Right kidney (tissue), 1 donor: ENCODE measurements around the gene GINS2.
A peak's percentile ranks its signal among the peaks of the same experiment; 100 is the strongest.

Source experiments
- DNase-seq: peaks from one replicate; pipeline ENCODE4 v3.0.0-alpha.2; 2016

Gene GINS2

DNA sequence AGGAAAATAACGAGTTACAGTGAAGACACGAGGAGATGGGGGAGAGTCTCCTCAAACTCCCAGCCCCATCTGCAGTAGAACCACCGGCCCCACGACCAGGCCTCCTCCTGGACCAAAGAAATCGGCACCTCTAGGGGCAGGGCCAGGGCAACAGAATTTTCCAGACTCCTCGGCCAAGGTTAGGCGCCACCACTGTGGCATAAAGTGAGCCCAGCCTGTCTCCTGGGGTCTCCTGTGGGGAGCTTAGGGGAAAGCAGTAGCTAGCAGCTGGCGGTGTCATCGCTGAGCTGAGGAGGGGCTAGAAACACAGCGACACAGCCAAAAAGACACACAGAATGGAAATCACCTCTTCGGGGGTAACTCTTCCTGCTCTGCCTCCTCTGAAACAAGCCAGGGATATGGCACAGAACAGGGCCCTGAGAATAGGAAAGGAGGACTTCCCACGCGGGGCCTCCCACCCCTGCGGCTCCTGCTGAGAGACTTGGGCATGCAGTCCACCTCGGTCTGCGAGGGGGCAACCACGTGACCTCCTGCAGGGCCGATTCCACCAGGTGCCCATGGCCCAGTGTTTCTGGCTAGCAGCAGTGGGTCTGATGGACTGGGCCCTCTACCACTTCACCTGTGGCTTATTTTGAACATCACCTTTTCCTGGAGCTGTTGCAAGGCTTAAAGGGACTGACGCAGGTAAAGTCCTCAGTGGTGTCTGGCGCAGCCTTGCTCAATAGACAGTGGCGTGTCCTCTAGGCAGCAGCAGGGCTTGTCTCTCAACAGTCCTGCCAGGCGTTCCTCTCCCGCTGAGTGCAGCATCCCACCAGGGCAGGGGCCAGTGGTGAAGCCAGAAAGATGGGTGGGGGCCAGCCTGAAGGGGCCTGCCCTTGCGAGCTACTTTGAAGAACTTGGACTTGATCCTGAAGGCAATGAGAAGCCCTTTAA is 6.7 kb upstream of the GINS2 start:
- DNase-seq: no peak

DNA sequence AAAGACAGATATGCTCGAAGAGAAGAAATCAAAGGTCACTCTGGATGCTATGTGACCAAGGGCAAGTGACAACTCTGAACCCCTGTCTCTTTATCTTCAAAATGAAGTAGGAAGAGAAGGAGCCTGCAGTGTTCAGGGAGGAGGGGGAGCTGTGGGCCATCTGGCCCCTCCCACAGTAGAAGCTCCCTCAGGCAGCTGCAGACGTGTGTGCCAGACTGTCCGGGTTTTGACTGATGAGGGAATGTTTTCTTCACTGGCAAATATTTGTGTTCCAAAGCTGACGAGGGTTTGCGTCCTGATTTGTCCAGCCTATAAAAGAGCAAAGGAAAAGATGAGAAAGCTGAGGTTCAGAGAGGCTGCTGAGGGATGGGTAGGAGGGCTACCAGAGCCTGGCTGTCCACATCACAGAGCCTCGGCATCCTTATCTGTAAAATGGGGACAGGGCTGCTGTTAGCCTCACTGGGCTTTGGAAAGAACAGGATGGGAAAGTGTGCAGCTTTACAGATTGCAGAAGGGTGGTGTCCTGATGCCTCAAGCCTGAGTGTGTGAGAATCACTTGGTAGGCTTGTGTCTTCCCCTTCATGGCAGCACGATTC is 1.8 kb upstream of the GINS2 start:
- no peak for DNase-seq

DNA sequence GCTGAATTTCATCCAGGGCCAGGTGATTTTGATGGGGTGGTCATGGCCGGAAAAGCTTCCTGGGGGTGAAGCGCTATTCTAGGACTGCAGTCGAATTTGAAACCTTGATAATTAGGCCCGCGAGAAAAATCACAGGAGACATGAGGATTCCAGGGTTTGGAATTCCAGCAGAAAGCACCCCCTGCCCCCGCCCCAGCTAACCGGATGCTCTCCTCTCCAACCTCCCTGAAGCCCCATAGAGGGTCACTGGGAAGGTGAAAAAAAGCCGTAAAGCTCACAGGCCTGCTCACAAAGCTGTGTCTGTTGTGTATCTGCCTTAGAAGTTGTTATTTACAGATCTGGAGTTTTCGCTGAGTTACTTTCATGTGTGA is 1.2 kb upstream of the GINS2 start:
- DNase-seq: no peak

DNA sequence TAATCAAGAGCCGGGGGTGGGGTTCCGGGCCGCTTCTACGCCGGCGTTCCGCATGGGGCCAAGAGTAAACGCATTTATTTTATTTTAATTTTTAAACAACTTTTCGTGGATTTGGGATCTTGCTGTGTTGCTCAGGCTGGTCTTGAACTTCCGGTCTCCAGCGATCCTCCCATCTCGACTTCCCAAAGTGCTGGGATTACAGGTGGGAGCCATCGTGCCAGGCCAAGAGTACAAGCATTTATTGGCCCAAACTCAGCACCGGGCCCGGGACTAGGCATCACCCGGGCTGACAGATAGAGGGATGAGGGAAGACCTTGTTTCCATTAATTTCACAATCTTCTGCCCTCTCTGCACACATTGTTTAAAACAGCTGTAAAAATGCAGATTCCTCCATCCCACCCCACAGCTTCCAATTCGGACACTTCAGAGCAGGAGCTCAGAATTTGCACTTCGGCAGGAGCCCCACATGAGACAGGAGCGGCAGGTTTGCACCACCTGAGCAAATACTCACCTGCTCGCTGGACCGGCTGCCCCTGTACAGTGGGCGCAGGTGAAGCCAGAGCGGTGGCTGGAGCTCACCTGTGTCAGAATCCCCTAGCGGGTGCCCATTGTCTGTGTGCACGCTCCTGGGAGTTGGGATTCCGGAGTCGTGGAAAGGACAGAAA is 663 bp upstream of the GINS2 start:
- peak; percentile 53 for DNase-seq

DNA sequence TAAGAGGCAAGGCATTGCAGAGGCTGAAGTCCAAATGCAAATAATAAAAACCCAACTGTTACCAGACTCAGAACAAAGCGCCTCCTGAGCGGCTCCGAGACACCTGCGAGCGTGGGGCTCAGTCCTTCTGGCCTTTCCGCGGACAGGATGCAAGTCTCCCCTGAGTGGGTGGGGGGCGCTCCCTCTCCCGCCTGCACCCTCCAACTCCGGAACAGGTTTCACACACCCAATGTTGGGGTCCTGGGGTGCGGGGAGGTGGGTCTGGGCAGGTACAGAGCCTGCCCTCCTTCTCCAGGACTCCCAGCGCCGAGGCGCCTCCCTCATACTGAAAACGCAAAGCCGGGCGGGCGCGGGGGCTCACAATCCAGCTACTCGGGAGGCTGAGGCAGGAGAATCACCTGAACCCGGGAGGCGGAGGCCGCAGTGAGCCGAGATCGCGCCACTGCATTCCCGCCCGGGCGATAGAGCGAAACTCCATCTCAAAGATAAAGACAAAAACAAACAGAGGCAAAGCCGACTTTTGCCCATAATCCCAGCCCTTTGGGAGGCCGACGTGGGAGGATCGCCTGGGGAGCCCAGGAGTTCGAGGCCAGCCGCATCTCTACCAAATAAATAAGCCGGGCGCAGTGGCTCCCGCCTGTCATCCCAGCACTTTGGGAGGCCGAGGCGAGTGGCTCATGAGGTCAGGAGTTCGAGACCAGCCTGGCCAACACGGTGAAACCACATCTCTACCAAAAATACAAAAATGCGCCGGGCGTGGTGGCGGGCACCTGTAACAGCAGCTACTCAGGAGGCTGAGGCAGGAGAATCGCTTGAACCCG is 893 bp downstream of the GINS2 start:
- DNase-seq: no peak

DNA sequence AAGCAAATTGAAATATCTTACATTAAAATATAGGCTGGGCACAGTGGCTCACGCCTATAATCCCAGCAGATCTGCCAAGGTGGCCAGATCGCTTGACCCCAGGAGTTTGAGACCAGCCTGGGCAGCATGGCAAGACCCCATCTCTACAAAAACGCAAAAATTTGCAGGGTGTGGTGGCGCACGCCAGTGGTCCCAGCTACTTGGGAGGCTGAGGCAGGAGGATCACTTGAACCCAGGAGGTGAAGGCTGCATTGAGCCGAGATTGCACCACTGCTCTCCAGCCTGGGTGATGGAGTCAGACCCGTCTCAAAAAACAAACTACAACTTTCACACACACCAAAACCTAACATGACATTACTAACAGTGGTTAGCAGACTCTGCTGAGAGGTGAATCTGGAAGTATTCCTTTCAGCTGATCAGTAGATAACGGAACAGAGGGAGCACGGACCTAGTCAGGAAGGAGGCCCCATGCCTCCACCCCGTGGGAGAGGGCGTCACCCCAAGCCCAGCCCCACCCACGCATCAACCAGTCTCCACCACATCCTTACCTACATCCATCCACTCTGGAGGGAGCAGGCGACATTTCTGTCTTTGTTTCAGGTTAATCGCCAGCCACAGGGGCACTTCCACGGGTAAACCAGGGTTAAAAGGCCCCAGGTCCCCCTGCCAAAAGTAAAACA is 1.7 kb downstream of the GINS2 start:
- DNase-seq: no peak

DNA sequence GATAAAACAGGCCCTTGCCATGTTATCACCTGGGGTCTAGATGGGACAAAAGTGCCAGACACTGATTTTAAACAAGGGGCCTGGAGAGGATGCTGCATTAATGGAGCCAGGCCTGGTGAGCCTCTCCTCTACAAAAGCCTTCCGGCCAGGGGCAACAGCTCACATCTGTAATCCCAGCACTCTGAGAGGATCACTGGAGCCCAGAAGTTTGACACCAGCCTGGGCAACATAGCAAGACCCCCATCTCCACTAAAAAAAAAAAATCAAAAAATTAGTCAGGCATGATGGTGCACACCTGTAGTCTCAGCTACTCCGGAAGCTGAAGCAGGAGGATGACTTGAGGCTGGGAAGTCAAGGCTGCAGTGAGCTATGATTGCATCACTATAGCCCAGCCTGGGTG is 3.5 kb downstream of the GINS2 start:
- no peak for DNase-seq

DNA sequence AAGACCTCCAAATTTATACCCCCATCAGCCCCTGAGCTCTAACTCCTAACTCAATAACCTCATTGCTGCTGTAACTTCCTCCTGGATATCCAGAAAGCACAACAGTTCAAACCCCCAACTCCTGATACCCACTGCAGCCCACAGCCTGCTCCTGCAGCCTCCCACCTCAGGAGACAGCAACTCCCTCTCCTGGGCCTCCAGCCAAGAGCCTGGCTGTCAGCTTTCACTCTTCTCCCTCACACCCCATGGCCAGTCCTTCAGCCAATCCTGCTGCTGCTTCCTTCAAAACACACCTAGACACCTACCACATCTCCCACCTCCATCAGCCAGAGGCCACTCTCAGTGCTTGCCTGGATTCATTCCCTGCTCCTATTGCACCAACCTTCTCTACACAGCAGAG is 5.4 kb downstream of the GINS2 start:
- DNase-seq: no peak

DNA sequence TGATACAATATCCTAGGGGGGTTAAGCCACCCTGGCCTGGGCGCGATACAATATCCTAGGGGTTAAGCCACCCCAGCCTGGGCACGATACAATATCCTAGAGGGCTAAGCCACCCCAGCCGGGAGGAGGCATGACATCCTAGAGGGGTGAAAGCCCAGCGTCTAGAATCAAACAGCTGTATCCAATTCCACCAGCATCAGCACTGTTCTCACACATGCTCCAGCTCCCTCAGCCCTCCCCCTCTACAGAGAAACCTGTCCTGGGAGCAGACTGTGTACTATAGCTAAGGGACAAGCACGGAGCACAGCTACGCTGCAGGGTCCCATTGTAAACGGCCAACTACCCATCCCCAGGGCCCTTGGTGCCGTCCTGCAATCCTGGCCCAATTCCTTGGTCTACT is 6.2 kb downstream of the GINS2 start:
- no peak for DNase-seq

DNA sequence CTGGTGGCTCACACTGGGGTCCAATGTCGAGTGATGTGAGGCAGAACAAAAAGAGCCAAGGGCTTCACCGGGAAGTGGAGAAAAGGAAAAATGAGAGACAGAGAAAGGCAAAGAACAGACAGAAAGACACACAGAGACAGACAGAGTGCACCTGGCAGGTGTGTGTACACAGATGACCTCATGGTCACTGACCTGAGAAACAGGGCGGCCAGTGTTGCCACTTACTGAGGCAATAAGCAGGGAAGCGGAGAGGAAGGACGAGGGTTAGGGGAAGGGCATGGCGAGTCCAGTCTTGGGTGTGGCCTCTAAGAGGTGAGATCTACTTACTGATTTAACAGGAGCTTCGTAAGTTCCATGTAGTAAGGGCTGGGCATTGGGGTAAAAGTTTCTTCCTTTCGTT is 7.5 kb downstream of the GINS2 start:
- DNase-seq: no peak

DNA sequence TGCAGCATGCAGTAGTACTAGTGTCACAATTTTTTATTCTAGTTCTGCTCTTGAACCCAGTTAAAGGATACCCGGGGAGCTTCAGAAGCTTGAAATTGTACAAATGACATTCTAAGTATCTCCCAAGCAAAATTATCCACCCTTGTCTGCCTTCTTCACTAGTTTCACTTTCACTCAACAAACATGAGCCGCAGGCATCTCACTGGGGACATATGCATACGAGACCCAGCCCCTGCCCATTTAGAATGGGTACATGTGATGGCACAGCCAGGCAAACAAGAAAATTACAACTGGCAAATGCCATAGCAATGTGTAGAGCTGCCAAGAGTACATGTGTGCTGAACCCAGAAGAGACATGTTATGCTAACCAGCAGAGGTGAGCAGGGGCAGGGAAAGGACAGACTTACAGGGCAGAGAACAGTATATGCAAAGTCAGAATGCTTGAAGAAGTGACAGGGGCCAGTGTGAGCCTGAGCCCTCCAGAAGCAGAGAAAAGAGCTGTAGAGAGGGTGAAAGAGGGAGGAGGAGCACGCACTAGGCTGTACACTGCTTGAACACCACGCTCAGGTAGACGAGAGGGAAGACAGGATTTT is 8.3 kb downstream of the GINS2 start:
- DNase-seq: no peak

DNA sequence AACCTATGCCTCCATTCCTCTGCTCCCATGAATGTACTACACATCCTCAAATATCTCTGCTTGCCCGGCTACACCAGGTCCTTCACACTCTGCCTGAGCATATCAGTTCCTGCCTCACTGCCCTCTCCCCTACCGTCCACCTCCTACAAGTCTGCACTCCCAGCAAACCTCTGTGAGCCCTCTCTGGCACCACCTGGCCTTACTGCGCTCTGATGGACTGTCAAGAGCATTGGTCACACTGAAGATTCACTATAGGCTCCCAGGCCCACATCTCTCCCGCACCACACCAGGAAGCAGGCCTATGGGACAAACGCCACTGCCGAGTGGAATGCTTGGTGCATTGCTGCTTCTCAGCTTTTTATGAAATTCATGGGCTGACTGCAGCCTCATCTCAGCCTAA is 8.9 kb downstream of the GINS2 start:
- no peak for DNase-seq

DNA sequence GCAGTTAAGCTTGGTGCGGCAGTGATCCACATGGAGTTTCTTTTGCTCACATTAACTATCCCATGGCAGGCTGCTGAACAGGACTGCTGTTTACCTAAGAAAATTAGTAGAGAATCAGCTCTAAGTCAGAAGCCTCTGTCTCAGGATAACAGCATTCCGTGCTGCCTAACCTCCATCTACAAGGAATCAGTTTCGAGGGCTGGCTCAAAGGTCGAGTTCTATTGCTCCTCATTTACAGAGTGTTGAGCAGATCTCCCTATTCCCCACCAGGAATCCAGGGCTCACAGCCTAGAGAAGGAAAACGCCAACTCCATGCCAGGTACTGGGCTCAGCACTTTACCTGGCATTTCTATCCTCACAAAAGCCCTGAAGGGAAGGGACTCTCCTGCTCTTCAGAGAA is 9.9 kb downstream of the GINS2 start:
- DNase-seq: no peak

DNA sequence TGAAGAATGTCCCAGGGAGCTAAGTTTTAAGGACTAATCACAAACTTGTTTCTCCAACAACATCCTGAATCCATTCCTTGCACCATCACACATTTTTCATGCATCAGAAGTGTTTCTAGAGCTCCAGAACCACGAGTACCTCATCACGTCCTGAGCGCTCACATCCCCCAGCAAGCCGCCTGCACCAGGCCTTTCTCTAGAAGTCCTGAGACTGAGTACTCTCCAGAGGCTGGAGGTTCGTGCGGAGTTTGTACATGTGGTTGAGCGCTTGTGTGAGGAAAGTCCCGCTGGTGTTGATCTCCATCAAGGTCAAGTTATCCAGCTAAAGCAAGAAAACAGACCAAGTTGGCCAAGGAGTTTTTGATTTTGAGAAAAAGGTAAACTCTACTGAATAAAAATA is 10.7 kb downstream of the GINS2 start:
- DNase-seq: no peak

DNA sequence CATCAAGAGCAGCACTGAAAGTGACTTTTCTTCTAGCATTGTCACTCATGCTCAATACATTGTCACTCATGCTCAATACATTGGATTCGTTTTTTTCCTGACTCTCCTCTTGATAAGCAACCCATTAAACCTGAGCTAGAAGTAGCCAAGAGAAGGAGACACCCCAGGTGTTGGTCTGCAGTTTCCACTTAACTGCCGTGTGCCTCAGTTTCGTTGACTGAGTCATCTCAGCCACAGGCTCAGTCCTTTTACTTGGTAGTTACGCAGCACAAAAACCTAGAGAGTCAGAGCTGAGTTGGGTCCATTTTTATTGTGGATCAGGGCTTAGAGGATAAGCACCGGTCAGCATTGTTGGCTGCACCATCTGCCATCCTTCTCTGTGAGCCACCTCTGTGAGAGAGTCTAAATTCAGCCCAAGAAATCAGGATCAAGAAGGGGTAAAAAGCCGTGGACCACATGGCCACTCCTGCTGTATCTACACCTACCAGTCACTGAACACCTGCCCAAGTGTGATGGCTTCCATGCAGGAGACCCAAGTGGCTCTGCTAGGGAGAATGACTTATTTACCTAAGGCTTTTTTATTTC is 11.3 kb downstream of the GINS2 start:
- DNase-seq: no peak

DNA sequence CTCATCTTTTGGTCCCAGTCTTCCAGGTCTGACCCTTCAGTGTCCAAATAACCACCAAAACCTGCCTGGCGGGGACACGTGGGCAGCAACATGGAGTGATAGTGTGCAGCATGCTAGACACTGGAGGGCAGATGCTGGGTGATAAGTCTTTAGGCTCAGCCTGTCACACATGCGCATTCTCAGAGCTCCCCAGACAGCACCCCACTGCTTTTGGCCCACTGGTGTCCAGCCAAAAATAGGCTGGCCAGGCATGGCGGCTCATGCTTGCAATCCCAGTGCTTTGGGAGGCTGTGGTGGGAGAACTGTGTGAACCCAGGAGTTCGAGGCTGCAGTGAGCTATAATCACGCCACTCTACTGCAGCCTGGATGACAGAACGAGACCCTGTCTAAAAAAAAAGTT is 12.3 kb downstream of the GINS2 start:
- no peak for DNase-seq

DNA sequence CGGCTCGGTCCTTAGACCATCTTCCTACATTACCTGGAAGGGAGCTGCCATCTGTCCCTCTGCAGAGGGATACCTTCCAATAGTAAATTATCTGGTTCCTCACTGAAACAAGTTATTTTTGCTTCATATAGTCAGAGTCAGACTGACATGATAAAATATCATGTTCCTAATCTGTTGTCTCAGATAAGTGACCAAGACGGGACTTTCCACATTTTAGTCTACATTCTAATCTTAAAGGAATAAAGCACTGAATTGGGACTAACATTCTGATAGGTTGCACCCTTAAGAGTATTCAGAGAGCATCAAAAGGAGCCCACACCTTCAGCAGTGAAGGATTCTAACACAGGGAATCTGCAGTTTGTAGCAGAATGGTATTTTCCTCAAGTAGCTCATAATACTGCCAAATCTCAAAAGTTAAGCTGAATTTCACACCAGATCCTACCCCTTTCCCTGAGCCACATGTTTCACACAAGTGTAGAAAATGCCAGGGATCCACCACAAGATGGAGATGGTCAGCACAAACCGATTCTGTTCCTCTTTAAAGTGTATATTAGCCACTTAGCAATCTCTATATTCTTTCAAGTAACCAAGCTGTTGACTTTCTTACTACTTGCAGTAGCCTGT is 13.4 kb downstream of the GINS2 start:
- DNase-seq: no peak

DNA sequence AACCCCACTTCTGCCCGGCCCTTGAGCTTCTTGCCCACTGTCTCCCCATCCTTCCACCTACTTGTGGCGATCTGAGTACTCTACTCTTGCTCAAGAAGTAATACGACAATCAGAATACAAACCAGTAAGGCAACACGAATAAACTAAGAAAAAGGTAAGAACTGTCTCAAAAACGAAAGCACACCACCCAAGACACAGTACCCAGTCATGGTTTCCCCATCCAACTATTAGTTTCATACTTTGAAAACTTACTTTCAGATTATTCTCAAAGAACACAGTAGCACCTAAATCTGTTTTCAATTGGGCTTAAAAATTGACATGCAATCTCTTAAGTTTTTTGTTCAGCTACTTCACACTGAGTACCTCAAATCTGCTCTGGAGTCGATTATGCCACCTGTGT is 13.9 kb downstream of the GINS2 start:
- DNase-seq: no peak

DNA sequence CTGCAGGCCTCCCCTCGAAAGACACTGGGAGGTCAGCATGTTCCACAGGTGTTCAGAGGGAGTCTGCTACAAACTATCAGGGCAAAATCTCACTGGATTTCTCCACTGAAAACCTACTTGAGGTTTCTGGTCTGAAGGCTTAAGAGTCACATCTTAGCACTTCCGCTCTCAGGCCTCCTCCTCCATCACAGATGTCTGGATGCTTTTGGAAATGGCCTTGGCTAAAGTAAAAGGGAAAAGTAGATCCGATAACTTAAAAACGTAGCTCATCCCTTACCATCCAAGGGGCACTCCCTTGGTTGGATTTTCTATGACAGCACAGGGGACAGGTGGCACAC is 14.4 kb downstream of the GINS2 start:
- DNase-seq: no peak

DNA sequence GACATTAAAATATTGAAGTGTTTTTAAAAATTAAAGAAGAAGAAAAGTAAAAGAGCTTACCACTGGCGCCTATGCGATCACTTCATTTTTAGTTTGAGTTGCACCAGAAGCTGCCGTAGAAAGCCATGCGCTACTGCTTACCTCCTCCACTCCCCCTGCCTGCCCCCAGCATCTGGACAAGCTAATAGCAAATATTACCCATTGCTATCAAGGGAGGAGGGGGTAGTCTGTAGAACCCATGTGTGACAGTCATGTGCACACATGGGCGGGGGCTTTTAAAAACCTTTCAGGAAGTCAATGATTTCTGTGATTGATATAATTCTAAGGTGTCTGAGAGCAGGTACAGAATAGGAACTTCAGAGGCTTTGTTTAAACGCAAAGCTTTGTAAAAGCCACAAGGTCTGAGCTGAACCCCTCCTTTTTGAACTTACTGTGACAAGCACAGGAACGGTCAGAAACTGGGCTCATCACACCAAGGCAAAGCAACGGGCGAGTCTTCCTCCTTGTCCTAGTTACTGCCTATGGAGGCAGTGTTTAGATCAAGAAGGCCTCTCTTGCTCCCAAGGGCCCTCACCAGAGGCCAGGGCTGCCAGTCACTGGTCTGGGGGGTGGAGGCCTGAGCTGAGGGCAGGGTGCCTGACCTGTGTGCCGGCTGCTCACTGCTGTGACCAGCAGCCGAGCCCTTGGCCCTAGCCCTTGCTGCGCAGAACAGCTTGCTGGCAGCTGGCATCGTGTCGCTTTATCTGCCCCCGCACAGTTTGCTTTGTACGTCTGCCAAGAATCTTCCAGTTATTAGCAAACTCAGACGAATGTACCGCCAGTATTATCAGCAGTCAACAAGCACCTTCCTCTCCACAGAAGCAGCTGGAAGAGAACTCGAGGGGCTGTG is 15.0 kb downstream of the GINS2 start:
- DNase-seq: peak; percentile 31
